ENCODE results near the gene EPN1. TPM values are rescaled to one million over a fixed set of nuclear protein-coding genes. Genes with fewer than 3 reads are reported as not detected.

EPN1 gene
- total RNA-seq, 4 donors from 2014 or later, result 52.1 to 168 (median 77.4) TPM

DNA sequence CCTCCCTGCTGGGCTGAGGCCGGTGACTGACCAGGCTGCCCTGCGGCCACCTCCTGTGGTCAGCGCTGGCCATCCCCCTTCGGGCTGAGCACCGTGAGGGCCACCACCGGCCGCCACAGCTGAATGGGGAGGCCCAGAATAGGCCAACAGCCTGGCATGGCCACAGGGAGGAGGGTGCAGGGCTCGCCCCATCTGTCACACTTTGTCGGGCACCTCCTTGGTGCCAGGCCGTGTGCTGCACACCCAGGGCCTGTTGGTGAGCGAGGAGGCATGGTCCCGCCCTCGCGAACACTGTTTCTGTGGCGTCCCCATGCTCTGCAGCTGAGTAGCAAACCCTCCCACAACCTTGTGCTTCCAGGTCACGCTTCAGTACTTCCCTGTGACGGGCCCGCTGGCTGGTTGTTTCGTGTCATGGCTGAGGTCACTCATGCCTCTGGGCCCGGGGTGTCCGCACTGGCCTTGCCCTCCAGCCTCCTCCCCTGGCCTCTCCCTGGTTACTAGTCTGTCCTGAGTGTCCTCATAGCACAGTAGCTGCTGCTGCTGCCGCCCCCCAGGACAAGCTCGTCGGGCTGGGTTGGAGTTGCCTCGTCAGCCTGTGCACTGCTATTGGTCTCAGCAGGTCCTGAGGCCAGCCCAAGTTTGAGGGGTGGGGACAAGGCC is 15.2 kb downstream of the EPN1 start:
- H3K36me3 ChIP-seq, result peaks cover 69 to 100% (median 78%) of the 10 kb centered on the region in 3 donors
- H3K27me3 ChIP-seq, result no peaks in the 10 kb centered on the region
- 85 to 100% methylated on average over 1 to 17 of the region's 25 CpGs for WGBS, 2 donors
- H3K9me3 ChIP-seq, result no peaks in the 10 kb centered on the region
- intact Hi-C loops (cut with DNase I), result no loop called here
- H3K27ac ChIP-seq, result no peak overlapping the region
- H3K4me1 ChIP-seq, result peaks cover 0 to 22% (median 0%) of the 10 kb centered on the region in 3 donors
- TF ChIP-seq, protein P1, sequence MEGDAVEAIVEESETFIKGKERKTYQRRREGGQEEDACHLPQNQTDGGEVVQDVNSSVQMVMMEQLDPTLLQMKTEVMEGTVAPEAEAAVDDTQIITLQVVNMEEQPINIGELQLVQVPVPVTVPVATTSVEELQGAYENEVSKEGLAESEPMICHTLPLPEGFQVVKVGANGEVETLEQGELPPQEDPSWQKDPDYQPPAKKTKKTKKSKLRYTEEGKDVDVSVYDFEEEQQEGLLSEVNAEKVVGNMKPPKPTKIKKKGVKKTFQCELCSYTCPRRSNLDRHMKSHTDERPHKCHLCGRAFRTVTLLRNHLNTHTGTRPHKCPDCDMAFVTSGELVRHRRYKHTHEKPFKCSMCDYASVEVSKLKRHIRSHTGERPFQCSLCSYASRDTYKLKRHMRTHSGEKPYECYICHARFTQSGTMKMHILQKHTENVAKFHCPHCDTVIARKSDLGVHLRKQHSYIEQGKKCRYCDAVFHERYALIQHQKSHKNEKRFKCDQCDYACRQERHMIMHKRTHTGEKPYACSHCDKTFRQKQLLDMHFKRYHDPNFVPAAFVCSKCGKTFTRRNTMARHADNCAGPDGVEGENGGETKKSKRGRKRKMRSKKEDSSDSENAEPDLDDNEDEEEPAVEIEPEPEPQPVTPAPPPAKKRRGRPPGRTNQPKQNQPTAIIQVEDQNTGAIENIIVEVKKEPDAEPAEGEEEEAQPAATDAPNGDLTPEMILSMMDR (IDR thresholded peaks at IDR 0.05), result no peak
- no peak for TF ChIP-seq POLR2A (IDR thresholded peaks at IDR 0.05)
- H3K4me3 ChIP-seq, result no peak overlapping the region
- DNase-seq, result no peak

DNA sequence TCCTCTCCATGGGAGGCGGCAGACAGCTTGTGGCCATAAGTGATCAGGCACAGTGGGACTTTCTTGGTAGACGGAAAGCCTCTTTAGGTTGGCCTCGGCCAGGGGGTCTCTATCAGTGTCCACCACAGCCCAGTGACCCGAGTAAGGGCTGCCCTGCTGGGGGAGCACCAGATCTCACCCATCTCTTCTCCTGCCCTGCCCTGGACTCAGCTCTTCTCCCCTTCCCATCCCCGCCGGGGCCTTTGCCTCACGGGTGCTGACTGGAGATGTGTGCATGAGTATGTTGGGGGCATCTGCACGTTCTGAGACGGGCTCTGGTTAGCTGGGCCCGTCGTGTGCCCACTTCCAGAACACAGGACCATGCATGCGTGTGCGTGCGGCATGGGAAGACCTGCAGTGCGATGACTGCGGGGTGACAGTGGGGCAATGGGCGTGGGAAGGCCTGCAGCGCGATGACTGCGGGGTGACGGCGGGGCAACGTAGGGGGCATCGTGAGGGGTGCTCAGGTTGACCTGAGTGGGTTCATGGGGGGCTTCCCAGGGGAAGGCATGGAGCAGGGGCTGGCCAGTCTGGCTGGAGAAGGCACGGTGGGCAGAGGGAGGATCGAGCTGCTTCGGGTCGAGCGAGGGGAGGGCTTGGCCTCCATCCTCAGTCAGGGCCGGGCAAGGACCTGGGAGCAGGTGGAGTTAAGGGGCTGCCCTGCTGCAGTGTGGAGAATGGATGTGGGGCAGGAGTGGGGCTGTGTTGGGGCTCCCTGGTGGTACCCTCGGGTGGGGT is 15.9 kb downstream of the EPN1 start:
- peaks cover 75 to 100% (median 81%) of the 10 kb centered on the region in 3 donors for H3K36me3 ChIP-seq

DNA sequence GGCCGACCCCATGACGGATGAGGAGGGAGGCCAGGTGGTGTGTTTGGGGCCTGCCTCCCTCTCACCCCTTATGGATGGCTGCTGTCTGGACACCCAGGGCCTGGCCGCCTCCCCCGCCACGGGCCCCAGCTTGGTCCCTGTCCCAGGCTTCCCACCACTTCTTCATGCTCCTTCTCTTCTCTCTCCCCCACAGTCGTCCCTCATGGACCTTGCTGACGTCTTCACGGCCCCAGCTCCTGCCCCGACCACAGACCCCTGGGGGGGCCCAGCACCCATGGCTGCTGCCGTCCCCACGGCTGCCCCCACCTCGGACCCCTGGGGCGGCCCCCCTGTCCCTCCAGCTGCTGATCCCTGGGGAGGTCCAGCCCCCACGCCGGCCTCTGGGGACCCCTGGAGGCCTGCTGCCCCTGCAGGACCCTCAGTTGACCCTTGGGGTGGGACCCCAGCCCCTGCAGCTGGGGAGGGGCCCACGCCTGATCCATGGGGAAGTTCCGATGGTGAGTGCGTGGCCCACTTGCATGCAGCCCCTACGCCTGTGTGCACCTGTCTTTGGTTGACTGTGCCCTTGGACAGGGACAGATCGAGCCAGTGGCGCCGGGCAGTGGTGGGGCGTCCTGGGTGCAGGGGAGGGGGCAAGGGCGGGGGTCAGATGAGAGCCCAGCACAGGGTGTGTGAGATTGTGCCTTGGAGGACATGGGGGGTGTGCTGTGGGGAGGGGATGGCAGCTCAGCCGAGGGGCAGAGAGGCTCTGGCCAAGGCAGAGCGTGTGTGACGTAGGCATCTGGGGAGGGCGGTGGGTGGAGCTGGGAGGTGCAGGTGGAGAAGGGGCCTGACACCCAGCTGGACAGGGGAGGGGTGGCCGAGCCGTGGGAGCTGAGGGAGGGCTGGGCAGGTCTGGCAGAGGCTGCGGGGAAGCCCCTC is 16.8 kb downstream of the EPN1 start:
- no peak for TF ChIP-seq POLR2A (IDR thresholded peaks at IDR 0.05)
- TF ChIP-seq, protein P1 (IDR thresholded peaks at IDR 0.05), result no peak
- 94 to 95% methylated on average over 9 to 11 of the region's 31 CpGs for WGBS, 2 donors
- Histone ChIP-seq H3K4me3 (no peak overlapping the region), H3K27ac (no peak overlapping the region), H3K27me3 (no peaks in the 10 kb centered on the region), H3K9me3 (no peaks in the 10 kb centered on the region), H3K4me1 (peaks cover 0 to 19% (median 0%) of the 10 kb centered on the region in 3 donors), H3K36me3 (peaks cover 68 to 100% (median 81%) of the 10 kb centered on the region in 3 donors)
- DNase-seq, result no peak
- intact Hi-C loops (cut with DNase I), result no loop called here

More for the DNA sequence above, 15.9 kb downstream of the EPN1 start:
- no peaks in the 10 kb centered on the region for H3K27me3 ChIP-seq
- TF ChIP-seq, protein P1 (IDR thresholded peaks at IDR 0.05), result no peak
- TF ChIP-seq POLR2A (IDR thresholded peaks at IDR 0.05), result no peak
- no peak overlapping the region for H3K27ac ChIP-seq
- intact Hi-C loops (cut with DNase I), result no loop called here
- WGBS, 2 donors, result 95% methylated on average over 15 to 18 of the region's 31 CpGs
- no peak for DNase-seq
- H3K4me1 ChIP-seq, result peaks cover 0 to 22% (median 0%) of the 10 kb centered on the region in 3 donors
- H3K4me3 ChIP-seq, result no peak overlapping the region
- no peaks in the 10 kb centered on the region for H3K9me3 ChIP-seq

DNA sequence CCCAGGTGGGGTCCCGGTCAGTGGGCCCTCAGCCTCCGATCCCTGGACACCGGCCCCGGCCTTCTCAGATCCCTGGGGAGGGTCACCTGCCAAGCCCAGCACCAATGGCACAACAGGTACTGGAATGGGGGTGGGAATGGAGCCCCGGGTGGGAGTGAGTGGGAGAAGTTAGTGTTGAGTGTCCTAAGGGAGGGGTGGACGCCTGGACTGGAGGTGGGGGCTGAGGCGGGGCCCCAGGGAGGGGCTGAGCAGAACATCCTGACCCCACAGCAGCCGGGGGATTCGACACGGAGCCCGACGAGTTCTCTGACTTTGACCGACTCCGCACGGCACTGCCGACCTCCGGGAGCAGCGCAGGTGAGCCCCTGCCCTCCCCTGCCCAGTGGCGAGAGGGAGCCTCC is 17.7 kb downstream of the EPN1 start:
- peaks cover 60 to 100% (median 81%) of the 10 kb centered on the region in 3 donors for H3K36me3 ChIP-seq
- intact Hi-C loops (cut with DNase I), result no loop called here
- H3K4me1 ChIP-seq, result peaks cover 0 to 12% (median 0%) of the 10 kb centered on the region in 3 donors
- H3K9me3 ChIP-seq, result no peaks in the 10 kb centered on the region
- H3K27me3 ChIP-seq, result no peaks in the 10 kb centered on the region
- DNase-seq, result no peak
- TF ChIP-seq, protein P1 (IDR thresholded peaks at IDR 0.05), result no peak
- no peak overlapping the region for H3K4me3 ChIP-seq
- 60 to 92% methylated on average over 2 to 15 of the region's 19 CpGs for WGBS, 2 donors
- H3K27ac ChIP-seq, result no peak overlapping the region
